Endodermal cell (in vitro differentiated cells): Measurements from ENCODE around the gene LZTR1. TPM values are rescaled to one million over a fixed set of nuclear protein-coding genes. Genes with fewer than 3 reads are reported as not detected.

ENCODE experiments used
- DNase-seq: peaks from one replicate; pipeline ENCODE4 v3.0.0-alpha.2; 2017
- H3K27ac ChIP-seq: 2 replicates; pipeline ENCODE4 v1.5.1; 2013; ENCODE audit warnings: mild to moderate bottlenecking, low read depth, low read length, moderate library complexity
- H3K27me3 ChIP-seq: 2 replicates; pipeline ENCODE4 v1.6.1; 2013; ENCODE audit warnings: mild to moderate bottlenecking, low read length, moderate library complexity; ENCODE audit not compliant: insufficient read depth, control insufficient read depth, poor library complexity, severe bottlenecking
- H3K36me3 ChIP-seq: 2 replicates; pipeline ENCODE4 v1.7.0; 2013; ENCODE audit warnings: mild to moderate bottlenecking, low read length, moderate library complexity; ENCODE audit not compliant: control insufficient read depth, insufficient read depth
- H3K4me1 ChIP-seq: one replicate; pipeline ENCODE4 v1.7.0; 2013; ENCODE audit warnings: low read length; ENCODE audit not compliant: control insufficient read depth, insufficient read depth
- H3K4me3 ChIP-seq: 2 replicates; pipeline ENCODE4 v1.5.1; 2013; ENCODE audit warnings: mild to moderate bottlenecking, low read length, moderate library complexity
- H3K9ac ChIP-seq: 2 replicates; pipeline ENCODE4 v1.6.1; 2013; ENCODE audit warnings: mild to moderate bottlenecking, low read length, moderate library complexity; ENCODE audit not compliant: poor library complexity, severe bottlenecking; ENCODE audit errors: extremely low read depth
- H3K9me3 ChIP-seq: 2 replicates; pipeline ENCODE4 v1.6.1; 2013; ENCODE audit warnings: mild to moderate bottlenecking, low read length, moderate library complexity; ENCODE audit not compliant: control insufficient read depth
- H3K27ac Mint-ChIP-seq: 2 replicates; pipeline ENCODE4 v1.8.0; 2020; ENCODE audit warnings: mixed read lengths
- H3K27me3 Mint-ChIP-seq: 2 replicates; pipeline ENCODE4 v1.8.0; 2021; ENCODE audit warnings: mild to moderate bottlenecking, mixed read lengths; ENCODE audit not compliant: insufficient read depth
- H3K36me3 Mint-ChIP-seq: 2 replicates; pipeline ENCODE4 v1.8.0; 2020; ENCODE audit warnings: low read depth, mixed read lengths
- H3K4me1 Mint-ChIP-seq: 2 replicates; pipeline ENCODE4 v1.8.0; 2020; ENCODE audit warnings: mixed read lengths
- H3K4me3 Mint-ChIP-seq: 2 replicates; pipeline ENCODE4 v1.8.0; 2020; ENCODE audit warnings: mild to moderate bottlenecking, moderate library complexity, mixed read lengths
- H3K9me3 Mint-ChIP-seq: 2 replicates; pipeline ENCODE4 v1.8.0; 2020; ENCODE audit warnings: mild to moderate bottlenecking, mixed read lengths
- CTCF ChIP-seq: fragments of 200-600 bp; sonication (generic); conservative IDR thresholded peaks from 2 replicates; pipeline ENCODE4 v1.5.0; 2021; ENCODE audit warnings: antibody characterized with exemption, mild to moderate bottlenecking
- WGBS, 2 experiments: methylation state at CpG; one replicate each; pipeline versions ENCODE4 v1.1.5 to v1.1.7; 2013; ENCODE audit warnings: missing lambda C conversion rate in 2 of 2, mixed read lengths in 1 of 2; ENCODE audit not compliant: insufficient coverage in 1 of 2, insufficient read length in 1 of 2; 5-methylcytosine and 5-hydroxymethylcytosine counted together
- total RNA-seq, 2 donors: library from RNA; stranded (reverse); fragmentation: NEBNext Ultra II Directional in 1 of 2; extraction: Animal tissue kit (Norgen Biotek cat#: 25700) in 1 of 2; gene quantifications; 2 replicates in 1 of 2; 3 replicates in 1 of 2; pipeline ENCODE4 v1.2.1, GENCODE V29; 2021

Gene LZTR1
- total RNA-seq, 2 donors from 2014 or later: 56.5 to 73.2 TPM

- DNase-seq: peak; percentile 42
- H3K4me1 Mint-ChIP-seq: peaks cover 14% of the 10 kb centered on the region
- TF ChIP-seq CTCF: no peak
- H3K36me3 Mint-ChIP-seq: no peaks in the 10 kb centered on the region
- H3K27ac Mint-ChIP-seq: no peak overlapping the region
- peak overlapping the region; percentile 67 for H3K4me3 Mint-ChIP-seq
- Histone ChIP-seq H3K4me3 (no peak overlapping the region), H3K27ac (peak overlapping the region; percentile 95), H3K9ac (no peak overlapping the region), H3K9me3 (peaks cover 13% of the 10 kb centered on the region), H3K27me3 (no peaks in the 10 kb centered on the region), H3K36me3 (no peaks in the 10 kb centered on the region), H3K4me1 (no peaks in the 10 kb centered on the region)
- H3K9me3 Mint-ChIP-seq: peaks cover 17% of the 10 kb centered on the region
- WGBS, 2 experiments: 83 to 85% methylated on average over 1 to 9 of the region's 10 CpGs
- H3K27me3 Mint-ChIP-seq: peaks cover 24% of the 10 kb centered on the region
These were observed 33.4 kb downstream of the LZTR1 start for GRCh38 chr22:21015466-21016006.

DNA sequence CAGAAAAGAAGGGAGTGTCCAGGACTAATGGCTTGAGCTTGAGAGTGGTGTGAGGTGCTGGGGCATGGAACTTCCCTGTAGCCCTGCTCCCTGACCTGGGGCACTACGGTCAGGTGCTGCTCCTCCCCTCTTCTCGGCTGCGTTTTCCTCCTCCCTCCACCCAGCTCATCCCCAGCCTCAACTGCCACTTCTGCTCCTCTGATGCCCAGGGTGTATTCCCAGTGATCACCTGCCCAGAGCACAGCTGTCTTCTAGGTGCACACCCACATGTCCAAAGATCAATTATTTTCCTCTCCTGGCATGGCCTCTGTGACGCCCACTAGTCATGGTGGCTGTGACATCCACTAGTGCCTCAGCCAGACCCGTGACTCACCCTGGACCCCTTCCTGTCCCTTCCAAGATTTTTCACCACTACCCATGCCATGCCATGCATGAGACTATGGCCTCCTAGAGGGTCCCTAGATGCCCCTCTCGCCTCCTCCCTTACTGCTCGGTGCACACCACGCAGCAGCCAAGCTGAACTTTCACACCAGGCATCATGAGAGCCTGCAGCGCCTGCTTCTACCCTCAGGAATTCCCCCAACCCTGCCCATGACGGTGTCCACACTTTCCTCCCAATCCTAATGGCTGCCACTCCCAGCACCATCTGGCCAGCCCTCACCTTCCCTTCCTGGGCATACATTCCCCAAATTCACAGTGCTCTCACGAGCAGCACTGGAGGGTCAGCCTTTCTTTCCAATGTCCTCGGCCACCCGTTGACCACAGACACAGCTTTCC is 34.7 kb downstream of the LZTR1 start:
- Mint-ChIP-seq H3K4me1 (peaks cover 14% of the 10 kb centered on the region), H3K27me3 (peaks cover 27% of the 10 kb centered on the region), H3K4me3 (no peak overlapping the region), H3K36me3 (no peaks in the 10 kb centered on the region), H3K9me3 (peaks cover 17% of the 10 kb centered on the region), H3K27ac (no peak overlapping the region)
- Histone ChIP-seq H3K4me3 (no peak overlapping the region), H3K27ac (no peak overlapping the region), H3K9me3 (peaks cover 13% of the 10 kb centered on the region), H3K9ac (no peak overlapping the region), H3K4me1 (no peaks in the 10 kb centered on the region), H3K36me3 (no peaks in the 10 kb centered on the region), H3K27me3 (no peaks in the 10 kb centered on the region)
- DNase-seq: no peak
- no peak for TF ChIP-seq CTCF
- WGBS, 2 experiments: 84 to 92% methylated on average over 7 to 13 of the region's 13 CpGs

DNA sequence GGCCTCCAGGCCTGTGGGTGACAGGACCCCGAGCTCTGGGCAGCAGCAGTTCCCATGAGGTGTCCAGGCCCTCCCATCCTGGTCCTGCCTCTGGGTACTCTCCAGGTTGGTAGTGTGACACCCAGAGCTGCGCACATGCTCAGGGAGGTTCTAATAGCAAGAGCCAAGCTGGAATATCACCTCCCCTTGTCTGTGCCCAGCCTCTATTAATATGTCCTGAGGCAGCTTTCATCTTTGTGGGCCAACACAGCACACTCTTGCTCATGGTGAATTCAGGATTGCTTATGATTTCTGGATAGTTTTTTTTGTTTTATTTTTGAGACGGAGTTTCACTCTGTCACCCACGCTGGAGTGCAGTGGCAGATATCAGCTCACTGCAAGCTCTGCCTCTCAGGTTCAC is 36.2 kb downstream of the LZTR1 start:
- Mint-ChIP-seq H3K4me1 (peaks cover 14% of the 10 kb centered on the region), H3K4me3 (no peak overlapping the region), H3K9me3 (peaks cover 17% of the 10 kb centered on the region), H3K27ac (no peak overlapping the region), H3K27me3 (peaks cover 27% of the 10 kb centered on the region), H3K36me3 (no peaks in the 10 kb centered on the region)
- Histone ChIP-seq H3K9me3 (peaks cover 13% of the 10 kb centered on the region), H3K4me3 (no peak overlapping the region), H3K4me1 (no peaks in the 10 kb centered on the region), H3K27ac (no peak overlapping the region), H3K36me3 (no peaks in the 10 kb centered on the region), H3K9ac (no peak overlapping the region), H3K27me3 (no peaks in the 10 kb centered on the region)
- 90 to 92% methylated on average over 4 of the region's 4 CpGs for WGBS, 2 experiments
- no peak for TF ChIP-seq CTCF
- DNase-seq: no peak
